HG03196 (cell line): ENCODE results near the gene PROX2.

Experiments used
- ATAC-seq: cut with Tn5 transposase; IDR thresholded peaks from one replicate; pipeline ENCODE4 v1.9.1; 2021; ENCODE audit not compliant: unreplicated experiment

The PROX2 gene

DNA sequence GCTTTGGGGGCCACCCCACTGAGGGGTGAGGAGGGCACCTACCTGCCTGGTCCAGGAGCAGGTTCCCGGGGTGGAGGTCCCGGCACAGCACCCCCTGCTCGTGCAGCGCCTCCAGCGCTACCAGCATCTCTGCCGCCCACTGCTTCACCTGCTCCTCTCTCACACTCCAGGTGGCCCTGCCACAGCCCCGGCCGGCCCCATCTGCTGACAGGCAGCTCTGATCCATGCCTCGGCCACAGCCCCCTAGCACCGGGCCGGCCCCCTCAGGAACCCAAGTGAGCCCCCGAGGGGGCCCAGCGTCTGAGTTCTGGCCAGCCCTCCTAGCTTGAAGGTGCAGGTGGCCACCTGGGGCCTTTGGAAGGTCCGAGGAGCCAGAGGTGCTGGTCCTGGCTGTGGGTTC lies 33.6 kb upstream of the PROX2 start:
- ATAC-seq = no peak

DNA sequence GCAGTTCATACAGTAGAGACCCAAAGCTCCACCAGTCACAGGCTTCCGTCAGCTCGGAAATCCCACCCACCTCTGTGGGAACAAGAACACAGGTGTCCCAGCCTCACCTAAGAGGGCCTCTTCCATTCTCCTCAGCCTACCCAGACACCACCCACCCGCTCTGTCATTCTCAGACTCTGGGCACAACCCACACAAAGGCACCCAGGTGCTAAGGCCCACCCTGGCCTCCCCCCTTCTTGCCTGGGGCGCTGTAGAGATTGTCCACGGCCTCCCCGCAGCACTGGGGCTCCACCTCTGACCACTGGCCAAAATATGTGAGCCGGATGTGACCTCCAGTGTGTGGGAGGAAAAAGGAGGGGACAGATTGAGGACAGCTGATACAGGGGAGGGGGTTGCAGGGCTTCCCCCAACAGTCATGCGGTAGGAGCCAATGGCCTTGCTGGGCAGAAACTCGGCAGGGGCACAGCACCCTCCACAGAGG lies 33.0 kb upstream of the PROX2 start:
- no peak for ATAC-seq

DNA sequence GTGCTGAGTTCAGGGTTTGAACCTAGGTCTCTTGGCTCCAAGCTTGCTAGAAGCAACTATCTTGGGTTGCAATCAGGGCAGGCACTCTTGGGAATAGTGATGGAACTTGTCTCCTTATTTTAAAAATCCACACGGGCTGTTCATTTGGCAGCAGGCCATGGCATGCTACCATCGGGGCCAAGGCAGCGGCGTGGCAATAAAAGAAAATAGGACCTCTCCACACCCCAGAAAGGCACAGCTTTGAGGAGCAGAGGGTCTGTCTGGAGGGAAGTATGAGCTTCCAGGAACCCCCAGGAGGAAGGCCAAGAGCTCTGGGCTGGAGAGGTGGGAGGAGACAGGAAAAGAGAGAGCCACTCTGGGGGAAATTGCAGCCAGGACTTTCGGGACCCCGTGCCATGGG lies 31.8 kb upstream of the PROX2 start:
- no peak for ATAC-seq

DNA sequence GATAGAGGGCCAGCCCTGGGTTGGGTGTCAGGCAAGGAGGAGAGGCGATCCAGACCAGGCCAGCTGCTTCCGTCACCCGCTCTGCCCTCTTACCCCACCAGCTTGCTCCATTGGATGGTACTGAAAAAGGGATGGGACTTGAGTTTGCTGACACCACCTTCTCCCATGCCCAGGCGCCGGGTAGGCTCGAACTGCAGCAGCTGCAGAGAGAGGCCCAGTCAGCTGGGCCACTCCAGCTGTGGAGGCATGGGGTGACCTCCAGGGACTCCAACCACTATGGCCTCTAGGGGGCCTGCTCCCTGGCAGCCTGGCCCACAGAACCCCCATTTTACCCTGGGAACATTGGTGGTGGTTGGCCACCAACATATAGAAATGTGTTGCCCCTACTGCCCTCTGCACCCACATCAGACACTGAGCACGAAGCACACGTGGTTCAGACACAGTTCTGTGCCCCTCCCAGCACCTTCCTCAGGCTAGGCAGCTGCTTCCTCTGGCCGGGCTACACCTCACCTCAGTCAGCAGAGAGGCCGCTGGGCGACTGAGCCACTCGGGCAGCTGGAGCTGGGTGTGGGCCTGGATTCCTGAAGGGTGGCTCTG lies 31.1 kb upstream of the PROX2 start:
- ATAC-seq = no peak

DNA sequence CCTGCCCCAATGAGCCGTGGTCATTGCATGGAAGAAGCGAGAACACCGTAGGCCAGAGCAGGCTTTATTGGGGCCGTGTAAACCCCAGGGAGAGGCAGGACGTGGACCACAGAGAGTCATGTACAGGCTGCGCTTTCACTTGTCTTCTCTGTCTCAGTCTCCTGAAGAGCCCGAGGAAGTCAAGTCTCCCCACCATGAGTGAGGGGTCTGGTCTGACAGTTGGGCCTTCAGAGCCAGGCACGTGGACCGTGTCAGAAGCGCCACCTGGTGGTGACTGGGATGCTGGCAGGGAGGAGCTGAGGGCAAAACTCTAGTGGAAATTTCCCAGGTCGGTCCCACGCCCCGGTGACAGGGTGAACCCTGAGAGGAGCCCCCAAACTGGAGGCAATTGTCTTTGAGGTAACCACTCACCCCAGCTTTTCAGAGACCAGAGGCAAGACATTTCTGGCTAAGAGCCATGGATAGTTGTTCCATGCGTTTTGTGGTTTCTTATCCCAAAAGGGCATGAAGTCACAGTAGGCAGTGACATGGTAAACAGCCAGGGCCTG lies 29.7 kb upstream of the PROX2 start:
- no peak for ATAC-seq

DNA sequence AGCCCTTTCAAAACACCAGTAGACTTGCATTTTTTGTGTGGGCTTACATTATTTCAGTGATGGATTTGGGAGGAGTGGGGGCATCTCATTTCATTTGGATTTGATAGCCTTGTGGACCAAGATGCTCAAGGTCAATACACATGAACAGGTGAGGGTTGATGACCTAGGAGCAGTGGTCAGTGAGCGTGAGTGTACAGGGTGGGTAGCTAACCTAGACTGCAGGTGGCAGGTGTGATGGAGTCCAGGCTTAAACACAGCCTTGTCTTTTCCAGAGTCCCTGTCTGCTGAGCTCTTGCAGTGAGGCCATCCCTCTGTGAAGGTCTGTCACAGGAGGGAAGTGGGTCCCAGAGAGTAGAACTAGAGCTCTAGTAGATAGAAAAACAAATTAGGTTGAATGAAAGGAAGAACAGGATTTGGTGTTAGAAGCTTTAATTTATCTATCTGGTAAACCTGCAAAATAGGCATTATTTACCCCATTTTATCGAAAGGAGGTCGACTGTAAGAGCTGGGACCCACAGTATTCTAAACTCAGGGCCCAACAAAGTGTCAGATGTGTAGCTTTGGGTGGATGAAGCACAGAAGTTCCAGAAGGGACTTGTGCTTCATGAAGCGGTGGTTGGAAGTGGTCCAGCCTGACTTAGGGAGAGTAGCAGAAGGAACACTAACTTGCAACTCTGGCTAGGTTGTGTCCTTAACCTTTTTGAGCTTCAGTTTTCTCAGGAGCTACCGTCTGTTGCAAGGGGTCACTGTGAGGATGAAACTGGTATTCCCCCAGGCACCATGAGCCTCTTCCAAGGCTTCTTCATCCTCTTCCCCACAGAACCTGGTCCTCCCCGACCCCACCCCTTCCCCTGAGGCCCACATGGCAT lies 28.9 kb upstream of the PROX2 start:
- no peak for ATAC-seq

DNA sequence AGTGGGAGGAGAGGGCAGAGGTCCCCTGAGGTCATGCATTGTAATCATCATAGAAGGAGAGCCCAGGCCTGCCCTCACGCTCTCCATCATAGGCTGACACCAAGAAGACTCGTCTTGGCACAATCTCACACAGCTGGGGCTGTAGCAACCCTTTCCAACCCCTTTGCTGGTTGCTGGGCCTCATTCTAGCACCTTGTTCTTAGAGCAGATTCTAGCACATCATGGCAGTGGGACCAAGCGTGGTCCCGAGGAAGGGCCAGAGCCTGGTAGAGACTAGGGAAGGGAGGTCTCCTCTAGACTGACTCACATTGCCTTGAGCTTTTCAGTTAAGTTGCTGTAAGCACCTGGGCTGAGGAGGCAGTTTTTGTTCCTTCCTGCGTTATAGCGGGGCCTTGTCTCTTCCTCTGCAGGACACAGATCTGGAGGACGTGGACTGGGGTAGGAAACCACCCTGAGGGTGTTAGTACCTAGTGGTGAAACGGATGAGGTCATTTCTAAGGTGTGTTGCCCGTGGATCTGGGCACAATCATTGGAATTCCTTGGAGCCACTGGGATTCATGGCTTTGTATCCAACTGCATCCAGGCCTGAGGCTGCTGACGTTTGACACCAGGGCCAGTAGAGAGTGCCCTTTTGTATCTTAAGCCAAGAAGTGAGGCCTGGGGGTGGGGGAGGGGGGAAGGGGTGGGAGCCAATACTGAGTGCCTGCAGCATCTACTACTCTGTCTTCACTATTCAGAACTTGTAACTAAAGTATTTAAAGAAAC lies 27.2 kb upstream of the PROX2 start:
- ATAC-seq = no peak

DNA sequence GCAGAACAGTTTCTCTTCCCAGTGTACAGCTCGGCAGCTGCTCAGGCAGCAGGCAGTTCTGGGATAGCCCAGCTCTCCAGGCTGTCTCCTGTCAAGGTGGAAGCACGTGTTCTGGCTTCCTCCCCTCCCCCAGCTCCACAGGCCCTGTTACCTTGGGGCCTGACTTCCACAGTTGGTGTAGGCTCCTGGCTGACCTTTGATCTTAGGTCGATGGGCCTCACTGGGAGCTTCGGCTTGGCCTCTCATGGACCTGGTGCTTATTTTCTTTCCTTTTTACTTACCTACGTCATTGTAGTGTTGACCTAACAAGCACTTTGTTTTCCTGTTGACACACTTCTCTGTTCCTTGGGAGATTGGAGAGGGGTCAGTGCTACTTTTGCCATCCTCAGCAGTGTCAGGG lies 22.7 kb upstream of the PROX2 start:
- no peak for ATAC-seq

DNA sequence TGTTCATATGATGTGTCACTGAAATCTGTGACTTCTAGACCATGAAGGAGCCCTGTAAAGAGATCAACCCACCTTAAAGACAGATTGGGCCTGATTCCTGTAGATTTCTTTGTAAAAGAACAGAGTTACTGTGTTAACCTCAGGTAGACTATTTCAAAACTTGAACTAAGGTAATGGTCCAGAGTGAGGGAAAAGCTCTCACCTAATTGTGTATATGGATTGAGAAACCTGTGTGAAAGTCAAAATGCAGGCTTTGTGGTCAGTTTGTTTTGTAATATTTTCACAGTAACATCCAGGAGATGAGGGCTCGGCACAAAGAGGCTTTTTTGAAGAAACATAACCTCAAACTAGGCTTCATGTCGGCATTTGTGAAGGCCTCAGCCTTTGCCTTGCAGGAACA lies 22.1 kb upstream of the PROX2 start:
- no peak for ATAC-seq

DNA sequence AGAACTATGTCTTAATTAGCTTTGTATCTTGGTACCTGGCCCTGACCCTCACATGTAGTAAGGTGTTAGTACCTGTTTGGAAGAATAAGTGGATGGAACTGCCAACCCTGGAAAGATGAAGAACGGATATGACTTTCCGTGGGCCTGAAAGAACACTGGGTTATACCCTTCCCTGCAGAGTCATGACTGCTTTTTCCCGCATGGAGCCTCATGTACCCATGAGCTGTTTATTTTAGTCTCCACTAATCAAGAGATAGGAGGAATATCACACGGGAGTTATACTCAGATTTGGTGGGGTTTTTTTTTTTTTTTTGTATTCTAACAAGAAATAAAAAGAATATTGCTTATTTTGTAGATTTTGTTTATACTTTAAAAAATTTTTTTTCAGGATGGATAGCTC lies 21.7 kb upstream of the PROX2 start:
- ATAC-seq = no peak

DNA sequence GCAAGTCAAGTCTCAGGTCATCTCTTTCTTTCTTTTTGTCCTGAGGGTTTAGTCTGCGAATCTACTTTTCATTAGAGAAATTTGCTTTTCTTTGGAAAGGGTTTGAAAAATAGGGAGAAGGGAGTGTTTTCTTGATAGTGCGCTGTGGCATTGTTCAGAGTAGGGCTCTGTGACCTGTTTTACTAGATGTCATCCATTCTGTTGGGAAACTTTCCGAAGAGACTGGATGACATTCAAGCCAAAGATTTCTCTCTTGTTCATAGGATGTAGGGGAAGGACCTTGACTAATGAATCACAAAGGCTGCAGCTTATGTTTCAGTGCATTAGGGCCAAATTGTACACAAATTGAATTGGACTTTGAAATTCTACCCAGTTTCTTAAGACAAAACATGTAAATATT lies 20.5 kb upstream of the PROX2 start:
- no peak for ATAC-seq

DNA sequence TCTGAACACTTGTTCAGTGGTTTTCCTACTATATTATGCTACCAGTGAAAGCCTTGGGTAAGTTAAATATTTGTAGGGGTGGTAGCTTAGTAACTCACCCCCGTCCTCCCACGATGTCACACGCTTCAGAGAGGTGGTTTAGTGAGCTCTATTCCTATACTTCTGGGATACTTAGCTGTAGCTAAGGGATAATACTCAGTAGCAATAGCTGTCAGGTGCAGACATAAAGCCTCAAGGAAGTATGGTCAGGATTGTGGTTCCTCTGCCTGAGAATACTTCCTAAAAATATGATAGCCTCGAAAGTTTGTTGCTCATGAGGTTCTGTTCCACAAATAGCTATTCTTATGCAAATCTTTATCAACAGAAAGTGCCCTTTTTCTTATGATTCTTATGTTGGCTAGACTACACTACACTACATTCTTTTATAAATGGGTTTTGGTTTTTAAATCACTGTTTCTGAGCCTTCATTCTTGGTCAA lies 17.7 kb upstream of the PROX2 start:
- no peak for ATAC-seq

DNA sequence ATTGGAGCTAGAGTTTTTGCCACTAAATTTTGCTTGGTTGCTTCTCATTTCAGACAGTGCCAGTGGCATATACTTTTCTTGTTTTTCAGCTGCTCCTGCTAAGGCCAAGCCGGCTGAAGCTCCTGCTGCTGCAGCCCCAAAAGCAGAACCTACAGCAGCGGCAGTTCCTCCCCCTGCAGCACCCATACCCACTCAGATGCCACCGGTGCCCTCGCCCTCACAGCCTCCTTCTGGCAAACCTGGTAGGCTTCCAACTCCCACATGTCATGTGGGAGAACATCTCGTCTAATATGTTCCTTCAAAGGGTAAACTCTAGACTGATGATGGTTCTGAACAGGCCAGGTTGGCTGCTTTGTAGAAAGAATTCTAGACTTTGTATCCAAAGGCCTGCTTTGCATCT lies 16.8 kb upstream of the PROX2 start:
- ATAC-seq = no peak

DNA sequence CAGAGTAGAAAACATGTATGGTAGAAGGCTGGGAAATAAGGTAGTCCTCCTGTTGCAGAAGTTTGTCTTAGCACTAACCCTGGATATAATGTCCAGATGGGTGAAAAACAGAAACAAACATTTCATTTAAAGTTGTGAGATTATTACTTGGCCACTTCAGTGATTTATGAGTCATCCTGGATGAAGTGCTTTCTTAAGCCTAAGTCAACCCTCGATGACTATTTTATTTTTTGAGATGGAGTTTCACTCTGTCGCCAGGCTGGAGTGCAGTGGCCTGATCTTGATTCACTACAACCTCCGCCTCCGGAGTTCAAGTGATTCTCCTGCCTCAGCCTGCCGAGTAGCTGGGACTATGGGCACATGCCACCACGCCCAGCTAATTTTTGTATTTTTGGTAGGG lies 15.9 kb upstream of the PROX2 start:
- ATAC-seq = no peak

DNA sequence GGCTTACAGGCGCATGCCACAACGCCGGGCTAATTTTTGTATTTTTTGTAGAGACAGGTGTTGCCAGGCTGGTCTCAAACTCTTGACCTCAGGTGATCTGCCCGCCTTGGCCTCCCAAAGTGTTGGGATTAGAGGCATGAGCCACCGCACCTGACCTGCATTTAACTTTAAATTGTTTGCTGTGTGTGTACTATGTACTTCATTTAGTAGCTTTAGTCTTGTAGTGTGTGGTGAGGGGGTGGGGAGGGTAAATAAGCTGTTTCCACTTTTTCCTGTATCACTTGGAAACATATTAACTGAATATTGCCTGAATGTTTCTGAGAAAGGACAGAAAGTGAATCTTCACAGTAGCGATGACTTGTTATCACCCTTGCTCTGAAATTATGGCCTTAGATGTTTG lies 14.3 kb upstream of the PROX2 start:
- no peak for ATAC-seq

DNA sequence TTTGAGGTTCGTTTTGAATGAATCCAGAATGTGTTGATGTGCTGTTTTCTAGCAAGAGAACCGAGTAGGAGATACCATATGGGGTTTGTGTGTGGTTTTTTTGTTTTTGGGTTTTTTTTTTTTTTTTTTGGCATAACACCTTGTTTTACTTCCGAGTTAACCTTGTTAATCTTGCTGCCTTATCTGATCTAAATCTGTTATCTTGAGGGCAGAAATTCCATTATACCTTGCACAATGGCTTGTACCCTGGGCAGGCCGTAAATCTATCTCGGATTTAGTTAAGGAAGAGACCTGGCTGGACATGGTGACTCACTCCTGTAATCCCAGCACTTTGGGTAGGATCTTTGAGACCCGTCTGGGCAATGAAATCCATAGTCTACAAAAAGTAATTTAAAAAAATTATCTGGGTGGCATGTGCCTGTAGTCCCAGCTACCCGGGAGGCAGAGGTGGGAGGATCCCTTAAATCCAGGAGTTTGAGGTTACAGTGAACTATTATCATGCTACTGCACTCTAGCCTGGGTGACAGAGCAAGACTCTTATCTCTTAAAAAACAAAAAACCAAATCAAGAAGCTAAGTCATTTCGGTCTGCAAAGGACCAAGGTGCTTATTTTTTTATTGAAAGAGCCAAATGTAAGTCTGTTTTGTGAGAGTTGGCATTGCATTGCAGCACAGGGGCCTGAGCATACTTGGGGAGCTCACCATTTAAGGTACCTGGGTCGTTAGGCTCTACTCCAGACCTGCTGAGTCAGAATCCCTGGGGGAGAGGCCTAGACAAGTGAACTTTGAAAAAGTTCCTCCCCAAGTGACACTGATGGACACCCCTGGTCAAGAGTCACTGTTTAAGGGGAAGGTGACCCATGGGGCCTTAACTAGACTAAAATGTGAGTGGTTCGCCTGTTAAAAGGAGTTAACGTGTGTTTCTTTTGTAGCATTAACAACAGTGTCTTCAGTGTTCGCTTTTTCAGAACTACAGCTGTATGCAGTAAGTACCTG lies 12.5 kb upstream of the PROX2 start:
- no peak for ATAC-seq

DNA sequence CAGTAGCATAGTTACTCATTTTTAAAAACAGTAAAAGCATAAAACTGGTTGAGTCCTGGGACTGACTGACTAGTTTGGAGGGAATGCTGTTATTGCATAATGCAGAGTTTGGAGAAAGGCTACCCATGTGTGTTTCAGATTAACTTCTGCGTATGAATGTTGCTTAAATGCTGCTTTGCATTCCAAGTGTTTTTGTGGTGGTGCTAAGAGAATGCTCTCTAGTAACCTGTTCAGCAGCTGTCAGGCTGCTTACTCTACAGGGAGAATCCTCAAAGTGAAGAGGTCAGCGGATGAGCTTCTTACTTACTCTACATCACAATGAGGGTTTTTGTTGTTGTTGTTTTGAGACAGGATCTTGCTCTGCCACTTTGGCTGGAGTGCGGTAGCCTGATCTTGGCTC lies 10.1 kb upstream of the PROX2 start:
- no peak for ATAC-seq

DNA sequence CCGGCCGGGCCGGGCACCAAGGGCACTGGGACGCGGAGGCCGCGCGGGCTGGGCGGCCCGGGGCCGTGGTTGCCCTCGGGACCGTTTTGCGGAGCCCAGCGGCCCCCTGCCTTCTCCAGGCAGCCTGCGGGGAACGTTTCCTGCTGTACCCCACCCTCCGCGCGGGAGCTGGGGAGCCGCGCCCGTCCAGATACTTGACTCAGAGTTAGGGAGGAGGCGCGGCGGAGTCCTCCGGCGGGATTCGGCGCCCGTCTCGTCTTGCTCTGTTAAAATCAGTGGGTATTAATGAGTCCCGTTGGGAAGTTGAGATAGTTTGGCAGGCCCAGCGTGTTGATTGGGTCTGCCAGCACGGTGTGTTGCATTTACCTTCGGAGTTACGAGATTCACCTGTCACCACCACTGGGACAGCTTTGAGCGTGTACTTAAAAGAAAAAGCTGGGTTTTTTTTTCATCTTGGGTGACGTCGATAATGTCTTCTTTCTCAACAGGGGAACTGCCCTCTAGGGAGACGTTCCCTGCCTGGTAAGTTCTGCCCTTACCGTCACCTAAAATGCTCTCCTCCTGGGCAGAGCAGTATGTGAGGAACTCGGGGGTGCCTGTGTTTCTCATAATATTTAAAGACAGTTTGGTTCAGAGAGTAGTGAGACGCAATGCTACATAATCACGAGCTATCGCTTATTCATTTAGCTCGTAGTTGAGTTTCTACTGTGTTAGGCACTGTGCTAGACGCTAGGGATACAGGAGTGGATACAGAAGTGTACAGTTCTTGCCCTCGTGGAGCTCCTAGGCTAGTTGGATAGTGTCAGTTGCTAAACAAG lies 6.4 kb upstream of the PROX2 start:
- ATAC-seq = peak; percentile 37

DNA sequence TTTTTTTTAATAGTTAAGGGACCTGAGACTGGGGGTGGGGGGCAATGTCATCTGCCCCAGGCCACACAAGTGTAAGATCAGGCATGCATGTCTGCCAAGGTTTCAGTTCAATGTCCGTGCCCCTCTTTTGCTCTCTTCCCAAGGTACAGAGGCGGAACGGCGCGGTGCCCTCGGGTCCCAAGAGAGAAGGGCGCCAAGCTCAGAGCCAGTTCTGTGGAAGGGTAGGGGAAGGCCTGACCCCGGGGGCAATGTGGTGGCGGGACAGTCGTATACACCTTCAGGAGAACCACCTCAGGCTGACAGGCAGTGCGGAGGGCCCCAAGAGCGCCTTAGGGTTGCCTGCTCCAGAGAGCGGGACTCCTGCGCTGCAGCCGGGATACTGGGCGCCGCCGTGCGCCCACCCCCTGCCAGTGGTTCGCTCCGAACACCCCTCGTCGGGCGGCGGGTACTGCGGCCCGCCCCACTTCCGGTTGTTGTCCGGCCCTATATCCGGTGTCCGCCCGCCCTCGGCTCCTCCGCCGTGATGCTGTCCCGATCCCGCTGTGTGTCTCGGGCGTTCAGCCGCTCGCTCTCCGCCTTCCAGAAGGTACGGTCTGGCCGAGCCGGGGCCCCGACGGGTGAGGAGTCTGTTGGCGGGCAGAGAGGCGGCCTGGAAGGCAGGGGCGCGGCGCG lies 5.6 kb upstream of the PROX2 start, which contains the start of gene DLST:
DLST (plus strand) TSS at position 486 of the 672 bp plus-strand sequence; CDS start at position 524, 38 bp downstream.
- ATAC-seq = peak; percentile 81
